OCI-LY1 (cell line): ENCODE data around the gene KCNMA1.

Experiments used
- H2AFZ ChIP-seq: fragments of 200-600 bp; sonication (generic), shearing (Covaris generic); 2 replicates; pipeline ENCODE4 v1.6.0; 2014; ENCODE audit warnings: antibody characterized with exemption, mild to moderate bottlenecking, low read length
- H3F3A ChIP-seq: fragments of 200-600 bp; sonication (generic), shearing (Covaris generic); 2 replicates; pipeline ENCODE4 v1.6.0; 2014; ENCODE audit warnings: mild to moderate bottlenecking, antibody characterized with exemption, low read length, moderate library complexity; ENCODE audit not compliant: insufficient read depth
- H3K27ac ChIP-seq: fragments of 200-600 bp; sonication (generic); 2 replicates; pipeline ENCODE4 v1.5.1; 2014; ENCODE audit warnings: low read length, mixed run types, mild to moderate bottlenecking, low read depth; ENCODE audit not compliant: poor library complexity, severe bottlenecking
- H3K27me3 ChIP-seq: fragments of 200-600 bp; sonication (generic); 2 replicates; pipeline ENCODE4 v1.6.0; 2014; ENCODE audit warnings: antibody characterized with exemption, mild to moderate bottlenecking, low read length, moderate library complexity; ENCODE audit not compliant: insufficient read depth
- H3K36me3 ChIP-seq: fragments of 200-600 bp; sonication (generic); 2 replicates; pipeline ENCODE4 v1.6.1; 2014; ENCODE audit warnings: mild to moderate bottlenecking, antibody characterized with exemption, low read length, moderate library complexity, mixed read lengths; ENCODE audit not compliant: insufficient read depth
- H3K4me1 ChIP-seq: fragments of 200-600 bp; sonication (generic); 2 replicates; pipeline ENCODE4 v1.5.1; 2014; ENCODE audit warnings: mild to moderate bottlenecking, low read length, moderate library complexity; ENCODE audit not compliant: insufficient read depth, severe bottlenecking
- H3K4me2 ChIP-seq: fragments of 200-600 bp; sonication (generic), shearing (Covaris generic); 2 replicates; pipeline ENCODE4 v1.6.1; 2014; ENCODE audit warnings: low read length
- H3K4me3 ChIP-seq: fragments of 200-600 bp; sonication (generic); 2 replicates; pipeline ENCODE4 v1.5.1; 2014; ENCODE audit warnings: low read length, low read depth, mild to moderate bottlenecking, mixed read lengths; ENCODE audit not compliant: poor library complexity, severe bottlenecking
- H3K79me2 ChIP-seq: fragments of 200-600 bp; shearing (Covaris generic); 2 replicates; pipeline ENCODE4 v1.6.1; 2016; ENCODE audit warnings: mixed run types, low read length, mixed read lengths; ENCODE audit not compliant: insufficient read depth
- H3K9ac ChIP-seq: fragments of 200-600 bp; sonication (generic), shearing (Covaris generic); 2 replicates; pipeline ENCODE4 v1.6.1; 2014; ENCODE audit warnings: mild to moderate bottlenecking, low read length, mixed read lengths
- H3K9me2 ChIP-seq: fragments of 200-600 bp; sonication (generic), shearing (Covaris generic); 2 replicates; pipeline ENCODE4 v1.6.1; 2014; ENCODE audit warnings: low read depth, mild to moderate bottlenecking, low read length, mixed read lengths
- H3K9me3 ChIP-seq: fragments of 200-600 bp; shearing (Covaris generic); 2 replicates; pipeline ENCODE4 v1.6.1; 2014; ENCODE audit warnings: low read length, mixed read lengths
- H4K20me1 ChIP-seq: fragments of 200-600 bp; sonication (generic), shearing (Covaris generic); 2 replicates; pipeline ENCODE4 v1.6.0; 2016; ENCODE audit warnings: mild to moderate bottlenecking, low read length; ENCODE audit not compliant: insufficient read depth
- EZH2 ChIP-seq: fragments of 200-600 bp; sonication (generic), shearing (Covaris generic); IDR thresholded peaks from 2 replicates; pipeline ENCODE4 v1.8.0; 2017; ENCODE audit warnings: borderline replicate concordance, mixed run types, mild to moderate bottlenecking, antibody characterized with exemption, low read length, moderate library complexity, mixed read lengths
- TF ChIP-seq, protein P1 (sequence below): fragments of 200-600 bp; sonication (generic), shearing (Covaris generic); IDR thresholded peaks from 2 replicates; pipeline ENCODE4 v1.5.1; 2017; ENCODE audit warnings: mild to moderate bottlenecking, antibody characterized with exemption, low read length, moderate library complexity, mixed read lengths

The KCNMA1 gene

DNA sequence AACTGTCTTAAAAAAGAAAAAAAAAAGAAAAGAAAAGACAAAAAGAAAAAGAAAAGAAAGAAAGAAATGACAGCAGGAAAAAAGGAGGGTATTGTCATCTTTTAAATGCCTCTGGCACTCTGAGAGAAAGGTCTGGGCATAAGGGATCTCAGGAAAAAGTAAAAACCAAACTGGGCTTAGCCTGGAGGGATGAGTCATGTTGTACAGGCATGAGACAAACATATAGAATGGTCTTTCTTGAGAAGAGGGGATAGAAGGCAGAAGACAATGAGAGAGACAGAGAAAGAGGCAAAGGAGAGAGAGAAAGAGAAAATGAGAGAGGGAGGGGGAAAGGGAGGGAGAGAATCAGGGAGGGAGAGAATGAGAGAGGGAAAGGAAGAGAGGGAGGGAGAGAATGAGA, 32.3 kb upstream of the KCNMA1 start:
- Histone ChIP-seq H3K9me2 (no peaks in the 10 kb centered on the region), H3K79me2 (no peaks in the 10 kb centered on the region), H3K36me3 (no peaks in the 10 kb centered on the region), H4K20me1 (no peaks in the 10 kb centered on the region), H3K9ac (no peak overlapping the region), H3K27ac (no peak overlapping the region), H3F3A (no peaks in the 10 kb centered on the region), H3K4me2 (no peak overlapping the region), H3K27me3 (no peaks in the 10 kb centered on the region), H2AFZ (no peak overlapping the region), H3K4me1 (no peaks in the 10 kb centered on the region), H3K4me3 (no peak overlapping the region), H3K9me3 (no peaks in the 10 kb centered on the region)
- TF ChIP-seq EZH2: no peak
- TF ChIP-seq, protein P1, sequence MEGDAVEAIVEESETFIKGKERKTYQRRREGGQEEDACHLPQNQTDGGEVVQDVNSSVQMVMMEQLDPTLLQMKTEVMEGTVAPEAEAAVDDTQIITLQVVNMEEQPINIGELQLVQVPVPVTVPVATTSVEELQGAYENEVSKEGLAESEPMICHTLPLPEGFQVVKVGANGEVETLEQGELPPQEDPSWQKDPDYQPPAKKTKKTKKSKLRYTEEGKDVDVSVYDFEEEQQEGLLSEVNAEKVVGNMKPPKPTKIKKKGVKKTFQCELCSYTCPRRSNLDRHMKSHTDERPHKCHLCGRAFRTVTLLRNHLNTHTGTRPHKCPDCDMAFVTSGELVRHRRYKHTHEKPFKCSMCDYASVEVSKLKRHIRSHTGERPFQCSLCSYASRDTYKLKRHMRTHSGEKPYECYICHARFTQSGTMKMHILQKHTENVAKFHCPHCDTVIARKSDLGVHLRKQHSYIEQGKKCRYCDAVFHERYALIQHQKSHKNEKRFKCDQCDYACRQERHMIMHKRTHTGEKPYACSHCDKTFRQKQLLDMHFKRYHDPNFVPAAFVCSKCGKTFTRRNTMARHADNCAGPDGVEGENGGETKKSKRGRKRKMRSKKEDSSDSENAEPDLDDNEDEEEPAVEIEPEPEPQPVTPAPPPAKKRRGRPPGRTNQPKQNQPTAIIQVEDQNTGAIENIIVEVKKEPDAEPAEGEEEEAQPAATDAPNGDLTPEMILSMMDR: no peak

DNA sequence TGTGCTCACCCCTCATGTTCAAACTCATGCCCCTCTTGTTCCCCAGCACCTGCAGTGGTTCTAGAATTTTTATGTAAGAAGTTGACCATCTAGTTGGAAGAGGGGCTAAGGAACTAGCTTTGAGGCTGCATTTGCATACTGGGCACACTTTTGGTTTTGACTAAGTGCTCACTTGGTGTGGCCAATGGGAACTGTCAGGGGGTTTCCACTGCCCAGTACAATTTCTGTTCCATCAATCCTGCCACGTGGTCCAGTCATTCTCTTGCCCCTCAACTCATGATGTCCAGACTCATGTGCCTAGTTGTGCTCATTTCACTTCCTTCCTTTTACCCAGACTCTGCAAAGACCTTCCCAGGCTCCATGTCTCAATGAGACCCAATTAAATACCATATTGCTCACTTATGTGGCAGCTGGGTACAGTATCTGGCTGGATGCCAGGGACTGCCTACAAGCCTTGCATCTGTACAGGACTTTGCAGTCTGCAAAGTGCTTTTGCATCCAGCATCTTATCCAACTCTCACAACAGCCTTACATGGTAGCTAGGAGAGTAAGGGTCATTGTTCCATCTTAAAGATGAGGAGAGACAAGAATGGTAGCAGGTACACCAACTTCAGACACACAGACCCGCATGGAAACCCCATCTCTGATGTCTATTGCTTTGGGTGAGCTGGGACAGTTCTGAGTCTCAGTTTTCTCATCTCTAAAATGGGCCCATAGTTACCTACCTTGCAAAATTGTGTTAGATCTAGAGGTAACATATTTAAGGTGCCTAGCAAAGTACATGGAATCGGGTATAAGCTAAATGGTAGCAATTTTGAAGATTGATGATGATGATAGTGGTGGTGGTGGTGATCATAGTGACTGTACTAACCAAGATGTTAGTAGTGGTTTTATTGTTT, 30.1 kb upstream of the KCNMA1 start:
- no peak overlapping the region for H3K4me2 ChIP-seq

DNA sequence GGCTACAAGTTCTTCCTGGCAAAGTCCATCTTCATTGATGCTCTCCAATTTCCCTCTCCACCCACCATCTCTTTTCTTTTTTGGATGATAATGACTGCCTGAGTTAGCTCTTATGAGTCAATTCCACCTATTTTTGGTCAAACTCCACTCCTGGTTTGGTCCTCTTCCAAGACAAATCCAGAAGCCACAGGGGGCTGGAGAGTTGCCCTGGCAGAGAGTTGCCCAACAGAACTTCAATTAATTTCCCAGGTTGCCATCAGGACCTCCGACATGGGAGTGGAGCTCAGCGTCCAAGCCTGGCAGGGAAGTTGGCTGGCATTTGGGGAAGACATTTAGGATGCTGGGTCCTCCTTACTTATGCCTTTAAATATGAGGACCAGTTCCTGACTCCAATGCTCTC, 29.2 kb upstream of the KCNMA1 start:
- Histone ChIP-seq H3K9me3 (no peaks in the 10 kb centered on the region), H3K4me1 (no peaks in the 10 kb centered on the region), H3K27me3 (no peaks in the 10 kb centered on the region), H3K9me2 (no peaks in the 10 kb centered on the region), H3K27ac (no peak overlapping the region), H3K4me2 (no peak overlapping the region), H2AFZ (no peak overlapping the region), H3K4me3 (no peak overlapping the region), H3F3A (no peaks in the 10 kb centered on the region), H4K20me1 (no peaks in the 10 kb centered on the region), H3K79me2 (no peaks in the 10 kb centered on the region), H3K9ac (no peak overlapping the region), H3K36me3 (no peaks in the 10 kb centered on the region)
- TF ChIP-seq, protein P1: no peak
- no peak for TF ChIP-seq EZH2

More for the DNA sequence above, 30.1 kb upstream of the KCNMA1 start:
- no peak overlapping the region for H2AFZ ChIP-seq
- no peak overlapping the region for H3K27ac ChIP-seq
- TF ChIP-seq, protein P1: no peak
- TF ChIP-seq EZH2: no peak
- H3K4me1 ChIP-seq: no peaks in the 10 kb centered on the region
- no peaks in the 10 kb centered on the region for H3K9me3 ChIP-seq
- no peaks in the 10 kb centered on the region for H3K27me3 ChIP-seq
- no peak overlapping the region for H3K9ac ChIP-seq
- no peaks in the 10 kb centered on the region for H4K20me1 ChIP-seq
- no peaks in the 10 kb centered on the region for H3F3A ChIP-seq
- H3K9me2 ChIP-seq: no peaks in the 10 kb centered on the region
- H3K36me3 ChIP-seq: no peaks in the 10 kb centered on the region
- H3K4me3 ChIP-seq: no peak overlapping the region
- H3K79me2 ChIP-seq: no peaks in the 10 kb centered on the region
